ENCODE results near the gene PRTG.

- no peak for TF ChIP-seq CTCF (IDR thresholded peaks at IDR 0.05)
- TF ChIP-seq POLR2A (IDR thresholded peaks at IDR 0.05) = no peak
These were observed 168.9 kb downstream of the PRTG start for GRCh38 chr15:55574096-55574495.
